Activated T-cell treated with anti-CD3 and anti-CD28 coated beads, Interleukin-2, amount 50 U/mL, for 24 hours (primary cell): ENCODE results near the gene SLC9A1.
"Not testable (repeated sequence)": the region's sequence is repeated elsewhere in the genome, so short reads cannot be mapped to it uniquely, and the experiment has no call there.

ENCODE experiments used
- DNase-seq: peaks from one replicate; pipeline ENCODE4 v3.0.0-alpha.2; 2020
- H3K27ac Mint-ChIP-seq: 2 replicates; pipeline ENCODE4 v1.8.0; 2020; ENCODE audit warnings: mild to moderate bottlenecking, mixed read lengths
- H3K27me3 Mint-ChIP-seq: 2 replicates; pipeline ENCODE4 v1.8.0; 2020; ENCODE audit warnings: mixed read lengths
- H3K36me3 Mint-ChIP-seq: 2 replicates; pipeline ENCODE4 v1.8.0; 2020; ENCODE audit warnings: low read depth, mixed read lengths
- H3K4me1 Mint-ChIP-seq: 2 replicates; pipeline ENCODE4 v1.8.0; 2020; ENCODE audit warnings: low read depth, mixed read lengths
- H3K4me3 Mint-ChIP-seq: 2 replicates; pipeline ENCODE4 v1.8.0; 2020; ENCODE audit warnings: mild to moderate bottlenecking, moderate library complexity, mixed read lengths
- H3K9me3 Mint-ChIP-seq: 2 replicates; pipeline ENCODE4 v1.8.0; 2020; ENCODE audit warnings: mixed read lengths

SLC9A1 gene

GRCh38 chr1:27154991-27155781, at the start of gene SLC9A1:
Gene SLC9A1, minus strand, starts transcription at chr1:27155125. Its CDS starts 791 bp downstream, at chr1:27154334.
- DNase-seq = peak; percentile 95
- Mint-ChIP-seq H3K4me3 (peak within 1 kb of the TSS; percentile 88), H3K9me3 (no peaks in the 10 kb centered on the region), H3K27me3 (no peaks in the 10 kb centered on the region), H3K4me1 (peaks cover 46% of the 10 kb centered on the region), H3K27ac (peak within 1 kb of the TSS; percentile 96), H3K36me3 (peaks cover 15% of the 10 kb centered on the region)

- no peaks in the 10 kb centered on the region for H3K36me3 Mint-ChIP-seq
- no peak for DNase-seq
- no peak overlapping the region for H3K27ac Mint-ChIP-seq
- no peaks in the 10 kb centered on the region for H3K27me3 Mint-ChIP-seq
- no peaks in the 10 kb centered on the region for H3K9me3 Mint-ChIP-seq
- no peak overlapping the region for H3K4me3 Mint-ChIP-seq
- H3K4me1 Mint-ChIP-seq = no peaks in the 10 kb centered on the region
Measured at GRCh38 chr1:27203946-27204345, 49.0 kb upstream of the SLC9A1 start.

- Mint-ChIP-seq H3K36me3 (no peaks in the 10 kb centered on the region), H3K9me3 (no peaks in the 10 kb centered on the region), H3K27ac (no peak overlapping the region), H3K4me3 (no peak overlapping the region), H3K27me3 (no peaks in the 10 kb centered on the region), H3K4me1 (peaks cover 6% of the 10 kb centered on the region)
- DNase-seq = no peak
Measured at GRCh38 chr1:27201295-27201694, 46.4 kb upstream of the SLC9A1 start.

- peaks cover 5% of the 10 kb centered on the region for H3K4me1 Mint-ChIP-seq
- H3K9me3 Mint-ChIP-seq = no peaks in the 10 kb centered on the region
- H3K27me3 Mint-ChIP-seq = no peaks in the 10 kb centered on the region
- no peaks in the 10 kb centered on the region for H3K36me3 Mint-ChIP-seq
- H3K27ac Mint-ChIP-seq = no peak overlapping the region
- no peak overlapping the region for H3K4me3 Mint-ChIP-seq
- no peak for DNase-seq
Measured at GRCh38 chr1:27193194-27193593, 38.3 kb upstream of the SLC9A1 start.

- Mint-ChIP-seq H3K27me3 (no peaks in the 10 kb centered on the region), H3K4me3 (no peak overlapping the region), H3K27ac (no peak overlapping the region), H3K9me3 (no peaks in the 10 kb centered on the region), H3K36me3 (no peaks in the 10 kb centered on the region), H3K4me1 (no peaks in the 10 kb centered on the region)
- no peak for DNase-seq
Measured at GRCh38 chr1:27192039-27192529, 37.2 kb upstream of the SLC9A1 start.

- not testable (repeated sequence) for H3K27ac Mint-ChIP-seq, DNase-seq, H3K9me3 Mint-ChIP-seq, H3K36me3 Mint-ChIP-seq, H3K4me3 Mint-ChIP-seq, H3K27me3 Mint-ChIP-seq, H3K4me1 Mint-ChIP-seq
Measured at GRCh38 chr1:27184665-27185064, 29.7 kb upstream of the SLC9A1 start.

- DNase-seq = no peak
- Mint-ChIP-seq H3K27ac (no peak overlapping the region), H3K4me1 (no peaks in the 10 kb centered on the region), H3K36me3 (peaks cover 3% of the 10 kb centered on the region), H3K4me3 (no peak overlapping the region), H3K27me3 (no peaks in the 10 kb centered on the region), H3K9me3 (peaks cover 5% of the 10 kb centered on the region)
Measured at GRCh38 chr1:27179979-27180378, 25.1 kb upstream of the SLC9A1 start.

GRCh38 chr1:27179379-27179778, 24.5 kb upstream of the SLC9A1 start:
- Mint-ChIP-seq H3K27me3 (no peaks in the 10 kb centered on the region), H3K4me1 (no peaks in the 10 kb centered on the region), H3K9me3 (peaks cover 5% of the 10 kb centered on the region), H3K27ac (no peak overlapping the region), H3K36me3 (peaks cover 3% of the 10 kb centered on the region), H3K4me3 (no peak overlapping the region)
- DNase-seq = no peak

- no peaks in the 10 kb centered on the region for H3K36me3 Mint-ChIP-seq
- H3K4me3 Mint-ChIP-seq = no peak overlapping the region
- H3K4me1 Mint-ChIP-seq = no peaks in the 10 kb centered on the region
- H3K27me3 Mint-ChIP-seq = no peaks in the 10 kb centered on the region
- DNase-seq = no peak
- H3K9me3 Mint-ChIP-seq = no peaks in the 10 kb centered on the region
- H3K27ac Mint-ChIP-seq = no peak overlapping the region
Measured at GRCh38 chr1:27176954-27177353, 22.0 kb upstream of the SLC9A1 start.

GRCh38 chr1:27176323-27176722, 21.4 kb upstream of the SLC9A1 start:
- H3K36me3 Mint-ChIP-seq = no peaks in the 10 kb centered on the region

GRCh38 chr1:27172992-27173391, 18.1 kb upstream of the SLC9A1 start:
- H3K4me1 Mint-ChIP-seq, DNase-seq, H3K36me3 Mint-ChIP-seq, H3K27ac Mint-ChIP-seq, H3K27me3 Mint-ChIP-seq, H3K9me3 Mint-ChIP-seq, H3K4me3 Mint-ChIP-seq: not testable (repeated sequence)

More at GRCh38 chr1:27176323-27176722, 21.4 kb upstream of the SLC9A1 start:
- Mint-ChIP-seq H3K4me1 (no peaks in the 10 kb centered on the region), H3K27ac (no peak overlapping the region), H3K9me3 (no peaks in the 10 kb centered on the region), H3K4me3 (no peak overlapping the region), H3K27me3 (no peaks in the 10 kb centered on the region)
- DNase-seq = no peak

GRCh38 chr1:27166929-27167328, 12.0 kb upstream of the SLC9A1 start:
- DNase-seq = no peak
- H3K27me3 Mint-ChIP-seq = no peaks in the 10 kb centered on the region
- H3K36me3 Mint-ChIP-seq = no peaks in the 10 kb centered on the region
- no peak overlapping the region for H3K27ac Mint-ChIP-seq
- H3K4me3 Mint-ChIP-seq = no peak overlapping the region
- H3K4me1 Mint-ChIP-seq = peaks cover 3% of the 10 kb centered on the region
- no peaks in the 10 kb centered on the region for H3K9me3 Mint-ChIP-seq

GRCh38 chr1:27166351-27166802, 11.5 kb upstream of the SLC9A1 start:
- H3K27ac Mint-ChIP-seq = no peak overlapping the region
- no peaks in the 10 kb centered on the region for H3K36me3 Mint-ChIP-seq
- H3K4me3 Mint-ChIP-seq = no peak overlapping the region
- no peaks in the 10 kb centered on the region for H3K27me3 Mint-ChIP-seq
- DNase-seq = no peak
- H3K9me3 Mint-ChIP-seq = no peaks in the 10 kb centered on the region
- H3K4me1 Mint-ChIP-seq = peaks cover 9% of the 10 kb centered on the region

GRCh38 chr1:27163093-27163492, 8.2 kb upstream of the SLC9A1 start:
- Mint-ChIP-seq H3K9me3 (no peaks in the 10 kb centered on the region), H3K27me3 (no peaks in the 10 kb centered on the region), H3K27ac (no peak overlapping the region), H3K4me1 (peaks cover 9% of the 10 kb centered on the region), H3K4me3 (no peak overlapping the region), H3K36me3 (no peaks in the 10 kb centered on the region)
- no peak for DNase-seq

GRCh38 chr1:27162090-27162489, 7.2 kb upstream of the SLC9A1 start:
- no peak for DNase-seq
- Mint-ChIP-seq H3K4me1 (peaks cover 9% of the 10 kb centered on the region), H3K4me3 (no peak overlapping the region), H3K36me3 (no peaks in the 10 kb centered on the region), H3K27ac (peak overlapping the region; percentile 39), H3K27me3 (no peaks in the 10 kb centered on the region), H3K9me3 (no peaks in the 10 kb centered on the region)
